HepG2 (cell line): ENCODE measurements around the gene BRCA1. TPM values are rescaled to one million over a fixed set of nuclear protein-coding genes. Genes with fewer than 3 reads are reported as not detected.

Source experiments
- ATF6 ChIP-seq: sonication (generic); formaldehyde crosslinking; conservative IDR thresholded peaks from 2 replicates; pipeline ENCODE4 v1.4.0; 2020; ENCODE audit warnings: missing genetic modification reagents
- CEBPB ChIP-seq: IDR thresholded peaks from 2 replicates; pipeline ENCODE4 v1.6.1; 2011; ENCODE audit warnings: low read depth, low read length, improper control_type of control experiment, borderline replicate concordance
- DNMT1 ChIP-seq: sonication (generic); formaldehyde crosslinking; IDR thresholded peaks from 2 replicates; pipeline ENCODE4 v1.5.1; 2020; ENCODE audit warnings: mild to moderate bottlenecking, missing genetic modification reagents
- FOXA1 ChIP-seq, 2 experiments: fragments of 450-650 bp in 1 of 2; sonication (generic) in 1 of 2; formaldehyde crosslinking in 1 of 2; IDR thresholded peaks; 2 replicates each; pipeline versions ENCODE4 v1.4.0 to v1.6.1; 2016 to 2020; ENCODE audit warnings: missing genetic modification reagents in 1 of 2
- FOXK1 ChIP-seq: sonication (generic); formaldehyde crosslinking; IDR thresholded peaks from 2 replicates; pipeline ENCODE4 v1.4.0; 2020; ENCODE audit warnings: low read depth, missing genetic modification reagents, borderline replicate concordance
- FUBP1 ChIP-seq: sonication (generic); formaldehyde crosslinking; IDR thresholded peaks from 2 replicates; pipeline ENCODE4 v1.5.1; 2020; ENCODE audit warnings: missing genetic modification reagents, mild to moderate bottlenecking, borderline replicate concordance
- HNRNPLL ChIP-seq: fragments of 200-400 bp; formaldehyde crosslinking; IDR thresholded peaks from 2 replicates; pipeline ENCODE4 v1.6.1; 2017; ENCODE audit warnings: mild to moderate bottlenecking, low read depth, low read length; ENCODE audit not compliant: poor library complexity, severe bottlenecking
- KDM6A ChIP-seq: IDR thresholded peaks from 2 replicates; pipeline ENCODE4 v1.6.1; 2016; ENCODE audit warnings: low read depth
- REPIN1 ChIP-seq: sonication (generic); formaldehyde crosslinking; IDR thresholded peaks from 2 replicates; pipeline ENCODE4 v1.8.0; 2022; ENCODE audit warnings: missing genetic modification reagents, low read depth, mild to moderate bottlenecking, borderline replicate concordance
- SOX6 ChIP-seq, 2 experiments: fragments of 450-650 bp in 1 of 2; sonication (generic) in 1 of 2; formaldehyde crosslinking in 1 of 2; IDR thresholded peaks; 2 replicates each; pipeline versions ENCODE4 v1.4.0 to v1.6.1; 2017 to 2020; ENCODE audit warnings: antibody characterized with exemption in 1 of 2, mild to moderate bottlenecking in 1 of 2, missing genetic modification reagents in 1 of 2
- SRF ChIP-seq: IDR thresholded peaks from 2 replicates; pipeline ENCODE4 v1.6.1; 2011; ENCODE audit warnings: mild to moderate bottlenecking, low read depth, low read length, moderate library complexity
- TBX3 ChIP-seq: fragments of 450-650 bp; IDR thresholded peaks from 2 replicates; pipeline ENCODE4 v1.6.1; 2017; ENCODE audit warnings: antibody characterized with exemption, mild to moderate bottlenecking, inconsistent platforms, borderline replicate concordance
- ZBTB25 ChIP-seq: IDR thresholded peaks from 2 replicates; pipeline ENCODE4 v1.6.1; 2018; ENCODE audit warnings: missing genetic modification reagents
- ZBTB34 ChIP-seq: sonication (generic); formaldehyde crosslinking; IDR thresholded peaks from 2 replicates; pipeline ENCODE4 v1.8.0; 2022; ENCODE audit warnings: mild to moderate bottlenecking, missing genetic modification reagents
- ZNF275 ChIP-seq: sonication (generic); formaldehyde crosslinking; IDR thresholded peaks from 2 replicates; pipeline ENCODE4 v1.8.0; 2022; ENCODE audit warnings: missing genetic modification reagents, mild to moderate bottlenecking, inconsistent platforms, borderline replicate concordance
- ZNF282 ChIP-seq: fragments of 450-650 bp; IDR thresholded peaks from 2 replicates; pipeline ENCODE4 v1.6.1; 2018; ENCODE audit not compliant: partially characterized antibody
- ZNF317 ChIP-seq: sonication (generic); formaldehyde crosslinking; IDR thresholded peaks from 2 replicates; pipeline ENCODE4 v1.5.0; 2020; ENCODE audit warnings: mild to moderate bottlenecking, missing genetic modification reagents
- ZNF83 ChIP-seq: sonication (generic); formaldehyde crosslinking; IDR thresholded peaks from 2 replicates; pipeline ENCODE4 v1.4.0; 2020; ENCODE audit warnings: missing genetic modification reagents, mild to moderate bottlenecking, borderline replicate concordance
- polyA plus RNA-seq, 8 experiments: library from polyadenylated mRNA; depleted of rRNA in 3 of 8; stranded (reverse) in 7 of 8; unstranded in 1 of 8; fragments of >200 nt; fragmentation: Illumina TruSeq in 4 of 8; extraction: Trizol in 4 of 8; gene quantifications; 2 replicates each; pipeline versions ENCODE4 v1.2.1 to v1.2.3, GENCODE V29; 2011 to 2016; ENCODE audit warnings: low read depth in 4 of 8, missing spikeins in 1 of 8, mixed read lengths in 1 of 8; ENCODE audit not compliant: insufficient read depth in 1 of 8
- total RNA-seq, 5 experiments: library from RNA; depleted of rRNA; stranded (reverse); fragments of >200 nt; fragmentation: Illumina TruSeq; extraction: Trizol; gene quantifications; 2 replicates each; pipeline ENCODE4 v1.2.3, GENCODE V29; 2016; ENCODE audit warnings: low read depth in 1 of 5

Gene BRCA1
- total and polyA plus RNA-seq, 2 of the 13 experiments (the other 11 are each of a cell fraction or from before 2014, with no cell fraction given) = 13.3 to 37.5 TPM

- TF ChIP-seq CEBPB (peak; percentile 13; the same call in 1 of the 2 replicates), ZBTB25 (no peak), FOXA1 (IDR thresholded peaks at IDR 0.05) (no peak), FOXA1 (CRISPR knock-in tag; IDR thresholded peaks at IDR 0.05) (peak; percentile 85), REPIN1 (0 out of 2 replicates have a peak, but pooled peaks have one; percentile 36), ZNF275 (CRISPR knock-in tag) (no peak), DNMT1 (CRISPR knock-in tag) (no peak), HNRNPLL (no peak), ZNF317 (CRISPR knock-in tag) (0 out of 2 replicates have a peak, but pooled peaks have one; percentile 17), ZNF282 (no peak), FOXK1 (CRISPR knock-in tag) (peak; percentile 26; the same call in 1 of the 2 replicates), TBX3 (0 out of 2 replicates have a peak, but pooled peaks have one; percentile 24), ATF6 (CRISPR knock-in tag) (no peak), KDM6A (no peak), ZNF83 (CRISPR knock-in tag) (no peak), FUBP1 (CRISPR knock-in tag) (no peak), SOX6 (IDR thresholded peaks at IDR 0.05) (no peak), SOX6 (CRISPR knock-in tag; IDR thresholded peaks at IDR 0.05) (no peak), SRF (no peak), ZBTB34 (CRISPR knock-in tag) (no peak)
Observed at GRCh38 chr17:43151880-43152456, 26.8 kb upstream of the BRCA1 start (continued).
